Measurements from ENCODE around the gene OBP2B. TPM values are rescaled to one million over a fixed set of nuclear protein-coding genes. Genes with fewer than 3 reads are reported as not detected.
A peak's percentile ranks its signal among the peaks of the same experiment; 100 is the strongest.

The OBP2B gene
- total RNA-seq, 1 experiment from 2014 or later, result not detected

DNA sequence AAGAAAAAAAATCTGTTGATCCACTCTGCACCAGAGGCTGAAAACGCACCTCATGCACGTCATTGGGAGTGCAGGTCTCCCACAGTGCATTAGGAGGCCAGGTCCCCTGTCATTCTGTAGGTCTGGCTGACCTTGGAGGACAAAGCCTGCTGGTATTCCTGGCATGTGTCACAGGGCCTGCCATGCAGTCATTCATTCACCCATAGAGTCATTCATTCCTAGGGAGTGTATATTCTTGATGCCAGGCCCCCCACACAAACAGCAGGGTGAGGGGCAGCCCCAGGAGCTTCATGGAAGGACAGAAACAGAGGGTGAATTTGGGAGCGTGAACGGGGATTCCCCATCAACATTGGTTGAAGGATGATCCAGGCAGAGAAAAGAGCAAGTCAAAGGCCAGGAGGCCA lies 47.5 kb downstream of the OBP2B start:
- Histone ChIP-seq H3K27ac (ENCODE audit: low read length) (no peak overlapping the region), H3K4me1 (ENCODE audit: control insufficient read depth, insufficient read depth, low read length) (peaks cover 10% of the 10 kb centered on the region), H3K27me3 (ENCODE audit: control insufficient read depth, insufficient read depth, low read length) (no peaks in the 10 kb centered on the region), H3K4me3 (ENCODE audit: low read depth in 2 of 2, low read length in 2 of 2) (no peak overlapping the region), H3K9me3 (ENCODE audit: control insufficient read depth, insufficient read depth, low read depth, low read length) (no peaks in the 10 kb centered on the region), H3K36me3 (ENCODE audit: control insufficient read depth, insufficient read depth, low read length) (no peaks in the 10 kb centered on the region)
- ChIA-PET CTCF (no interaction called here), POLR2A (no interaction called here)
- intact Hi-C loops (cut with micrococcal nuclease; ENCODE audit: unreplicated experiment), result no loop called here
- DNase-seq (ENCODE audit: low read depth, low spot score) (no peak), ATAC-seq (no peak)
- in situ Hi-C loops (cut with HindIII; ENCODE audit: low pct_unique_long_range_greater_than_20kb, low sequenced_read_pairs), result no loop called here
- TF ChIP-seq, protein P1, sequence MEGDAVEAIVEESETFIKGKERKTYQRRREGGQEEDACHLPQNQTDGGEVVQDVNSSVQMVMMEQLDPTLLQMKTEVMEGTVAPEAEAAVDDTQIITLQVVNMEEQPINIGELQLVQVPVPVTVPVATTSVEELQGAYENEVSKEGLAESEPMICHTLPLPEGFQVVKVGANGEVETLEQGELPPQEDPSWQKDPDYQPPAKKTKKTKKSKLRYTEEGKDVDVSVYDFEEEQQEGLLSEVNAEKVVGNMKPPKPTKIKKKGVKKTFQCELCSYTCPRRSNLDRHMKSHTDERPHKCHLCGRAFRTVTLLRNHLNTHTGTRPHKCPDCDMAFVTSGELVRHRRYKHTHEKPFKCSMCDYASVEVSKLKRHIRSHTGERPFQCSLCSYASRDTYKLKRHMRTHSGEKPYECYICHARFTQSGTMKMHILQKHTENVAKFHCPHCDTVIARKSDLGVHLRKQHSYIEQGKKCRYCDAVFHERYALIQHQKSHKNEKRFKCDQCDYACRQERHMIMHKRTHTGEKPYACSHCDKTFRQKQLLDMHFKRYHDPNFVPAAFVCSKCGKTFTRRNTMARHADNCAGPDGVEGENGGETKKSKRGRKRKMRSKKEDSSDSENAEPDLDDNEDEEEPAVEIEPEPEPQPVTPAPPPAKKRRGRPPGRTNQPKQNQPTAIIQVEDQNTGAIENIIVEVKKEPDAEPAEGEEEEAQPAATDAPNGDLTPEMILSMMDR (IDR thresholded peaks at IDR 0.05), result no peak
- no TSS peak for BruUV-seq (replicated peaks)

DNA sequence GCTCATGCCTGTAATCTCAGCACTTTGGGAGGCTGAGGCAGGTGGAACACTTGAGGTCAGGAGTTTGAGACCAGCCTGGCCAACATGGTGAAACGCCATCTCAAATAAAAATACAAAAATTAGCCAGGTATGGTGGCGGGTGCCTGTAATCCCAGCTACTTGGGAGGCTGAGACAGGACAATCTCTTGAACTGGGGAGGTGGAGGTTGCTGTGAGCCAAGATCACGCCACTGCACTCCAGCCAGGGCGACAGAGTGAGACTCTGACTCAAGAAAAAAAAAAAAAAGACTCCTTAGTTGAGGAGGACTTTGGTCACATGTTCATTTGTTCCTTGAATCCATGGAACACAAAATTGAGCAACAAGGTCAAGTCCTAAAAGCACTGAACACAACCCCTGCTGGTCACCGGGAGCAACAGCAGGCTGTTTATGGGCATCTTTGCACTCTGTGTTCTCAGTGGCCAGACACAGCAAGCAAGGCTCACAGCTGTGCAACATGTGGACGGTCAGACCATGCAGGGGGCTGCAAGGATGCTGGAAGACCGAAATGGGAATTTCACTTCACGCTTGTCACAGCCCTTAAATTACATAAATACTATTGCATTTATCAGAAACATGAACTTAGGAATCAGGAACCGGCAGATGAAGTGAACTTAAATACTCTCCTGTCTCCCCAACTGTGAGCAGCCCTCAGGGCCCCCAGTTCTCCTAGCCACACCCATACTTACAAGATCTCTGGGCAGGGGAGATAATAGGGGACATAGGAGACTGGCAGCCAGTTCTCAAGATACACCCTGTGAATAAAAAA lies 48.1 kb downstream of the OBP2B start:
- ChIA-PET POLR2A (no interaction called here), CTCF (no interaction called here)

DNA sequence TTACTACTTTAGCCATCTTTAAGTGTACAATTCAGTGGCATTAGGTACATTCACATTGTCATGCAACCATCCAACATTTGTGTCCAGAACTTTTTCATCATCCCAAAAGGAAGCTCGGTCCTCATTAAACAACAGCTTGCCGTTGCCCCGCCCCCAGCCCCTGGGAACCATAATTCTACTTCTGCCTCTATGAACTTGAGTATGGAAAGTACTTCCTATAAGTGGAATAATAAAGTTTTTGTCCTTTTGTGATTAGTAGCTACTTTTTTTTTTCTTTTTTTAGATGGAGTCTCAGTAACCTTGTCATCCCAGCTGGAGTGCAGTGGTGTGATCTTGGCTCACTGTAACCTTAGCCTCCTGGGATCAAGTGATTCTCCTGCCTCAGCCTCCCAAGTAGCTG lies 50.4 kb downstream of the OBP2B start:
- no peaks in the 10 kb centered on the region for H3K4me1 ChIP-seq (ENCODE audit: control insufficient read depth, insufficient read depth, low read length)
- H3K36me3 ChIP-seq (ENCODE audit: control insufficient read depth, insufficient read depth, low read length), result no peaks in the 10 kb centered on the region
- no TSS peak for BruUV-seq (replicated peaks)
- ATAC-seq (no peak), DNase-seq (ENCODE audit: low read depth, low spot score) (no peak)
- POLR2A ChIA-PET, result no interaction called here
- H3K27ac ChIP-seq (ENCODE audit: low read length), result no peak overlapping the region
- intact Hi-C loops (cut with micrococcal nuclease; ENCODE audit: unreplicated experiment), result no loop called here
- in situ Hi-C loops (cut with HindIII; ENCODE audit: low pct_unique_long_range_greater_than_20kb, low sequenced_read_pairs), result no loop called here
- no peaks in the 10 kb centered on the region for H3K9me3 ChIP-seq (ENCODE audit: control insufficient read depth, insufficient read depth, low read depth, low read length)
- TF ChIP-seq SIN3A (IDR thresholded peaks at IDR 0.05; ENCODE audit: borderline replicate concordance, insufficient read depth, low read depth, low read length), result no peak
- TF ChIP-seq, protein P1 (IDR thresholded peaks at IDR 0.05), result no peak
- no peaks in the 10 kb centered on the region for H3K27me3 ChIP-seq (ENCODE audit: control insufficient read depth, insufficient read depth, low read length)
- CTCF ChIA-PET, result interaction anchor here (0.7 kb wide), 1 partner anchor 164 kb away, joined by 3 read pairs; no protein-coding TSS in a partner anchor
- no peak overlapping the region for H3K4me3 ChIP-seq (ENCODE audit: low read depth in 2 of 2, low read length in 2 of 2)

More for the DNA sequence above, 48.1 kb downstream of the OBP2B start:
- intact Hi-C loops (cut with micrococcal nuclease; ENCODE audit: unreplicated experiment), result no loop called here
- Histone ChIP-seq H3K9me3 (ENCODE audit: control insufficient read depth, insufficient read depth, low read depth, low read length) (no peaks in the 10 kb centered on the region), H3K4me3 (ENCODE audit: low read depth in 2 of 2, low read length in 2 of 2) (no peak overlapping the region), H3K36me3 (ENCODE audit: control insufficient read depth, insufficient read depth, low read length) (no peaks in the 10 kb centered on the region), H3K27me3 (ENCODE audit: control insufficient read depth, insufficient read depth, low read length) (no peaks in the 10 kb centered on the region), H3K4me1 (ENCODE audit: control insufficient read depth, insufficient read depth, low read length) (peaks cover 10% of the 10 kb centered on the region), H3K27ac (ENCODE audit: low read length) (no peak overlapping the region)
- no peak for DNase-seq (ENCODE audit: low read depth, low spot score)
- peak; percentile 85 for ATAC-seq
- in situ Hi-C loops (cut with HindIII; ENCODE audit: low pct_unique_long_range_greater_than_20kb, low sequenced_read_pairs), result no loop called here
- TF ChIP-seq, protein P1 (IDR thresholded peaks at IDR 0.05), result peak; percentile 79
- TF ChIP-seq SIN3A (IDR thresholded peaks at IDR 0.05; ENCODE audit: borderline replicate concordance, insufficient read depth, low read depth, low read length), result no peak
- no TSS peak for BruUV-seq (replicated peaks)

Other genes starting within 250 kb of the OBP2B start
- 0.08 TPM for gene GFI1B, start 230.6 kb downstream of the OBP2B start, total RNA-seq (2021; ENCODE audit: unreplicated experiment)
- gene GTF3C5, start 178.3 kb downstream of the OBP2B start, total RNA-seq (2021; ENCODE audit: unreplicated experiment), result 47.7 TPM
- gene CEL, start 147.3 kb downstream of the OBP2B start, total RNA-seq (2021; ENCODE audit: unreplicated experiment), result 4.3 TPM
- gene RALGDS, start 88.0 kb downstream of the OBP2B start, total RNA-seq (2021; ENCODE audit: unreplicated experiment), result 25.8 TPM
- gene GBGT1, start 45.3 kb downstream of the OBP2B start, total RNA-seq (2021; ENCODE audit: unreplicated experiment), result 1.8 TPM
- gene ABO, start 66.0 kb upstream of the OBP2B start, total RNA-seq (2021; ENCODE audit: unreplicated experiment), result 0.10 TPM
- 16.1 TPM for gene SURF6, start 126.9 kb upstream of the OBP2B start, total RNA-seq (2021; ENCODE audit: unreplicated experiment)
- gene MED22, start 138.9 kb upstream of the OBP2B start, total RNA-seq (2021; ENCODE audit: unreplicated experiment), result 26.2 TPM
- 1,104 TPM for gene RPL7A, start 139.0 kb upstream of the OBP2B start, total RNA-seq (2021; ENCODE audit: unreplicated experiment)
- gene SURF1, start 147.2 kb upstream of the OBP2B start, total RNA-seq (2021; ENCODE audit: unreplicated experiment), result 45.6 TPM
- 19.2 TPM for gene SURF2, start 147.3 kb upstream of the OBP2B start, total RNA-seq (2021; ENCODE audit: unreplicated experiment)
- gene SURF4, start 166.8 kb upstream of the OBP2B start, total RNA-seq (2021; ENCODE audit: unreplicated experiment), result 149 TPM
- 0.74 TPM for gene STKLD1, start 167.1 kb upstream of the OBP2B start, total RNA-seq (2021; ENCODE audit: unreplicated experiment)
- 19.9 TPM for gene REXO4, start 208.8 kb upstream of the OBP2B start, total RNA-seq (2021; ENCODE audit: unreplicated experiment)
- 3.4 TPM for gene ADAMTS13, start 213.1 kb upstream of the OBP2B start, total RNA-seq (2021; ENCODE audit: unreplicated experiment)

All from Panc1 (cell line).